LNCAP (cell line): ENCODE data around the gene RANBP6.

Experiments
- CTCF ChIP-seq: fragments of 450-650 bp; IDR thresholded peaks from 2 replicates; pipeline ENCODE4 v1.5.1; 2017; ENCODE audit warnings: mild to moderate bottlenecking

Gene RANBP6

GRCh38 chr9:6015278-6016157 is at the start of gene RANBP6:
TSS of gene RANBP6 (minus strand) at chr9:6015624. CDS start at chr9:6015607, 17 bp downstream.
- no peak for TF ChIP-seq CTCF

- no peak for TF ChIP-seq CTCF
Measured at GRCh38 chr9:6055666-6056065, 40.2 kb upstream of the RANBP6 start.

GRCh38 chr9:6055216-6055615 is 39.8 kb upstream of the RANBP6 start:
- TF ChIP-seq CTCF = peak; percentile 47

- peak; percentile 83 for TF ChIP-seq CTCF
Measured at GRCh38 chr9:6054280-6055099, 39.1 kb upstream of the RANBP6 start.

- no peak for TF ChIP-seq CTCF
Measured at GRCh38 chr9:6052293-6052919, 37.0 kb upstream of the RANBP6 start.

GRCh38 chr9:6051511-6051950 is 36.1 kb upstream of the RANBP6 start:
- no peak for TF ChIP-seq CTCF

GRCh38 chr9:6049798-6050197 is 34.4 kb upstream of the RANBP6 start:
- peak; percentile 29; the same call in 1 of the 2 replicates for TF ChIP-seq CTCF
